Keratinocyte (primary cell): ENCODE results near the gene RAET1G. TPM values are rescaled to one million over a fixed set of nuclear protein-coding genes. Genes with fewer than 3 reads are reported as not detected.
A peak's percentile ranks its signal among the peaks of the same experiment; 100 is the strongest.

Experiments
- DNase-seq: peaks from one replicate; pipeline ENCODE4 v3.0.0-alpha.2; 2011; ENCODE audit warnings: low read depth, missing footprints, low spot score
- FAIRE-seq: peaks from 2 replicates; lab custom pipeline; 2011; peaks lifted over from hg19 to GRCh38; lab: Jason Lieb, UNC
- H2AFZ ChIP-seq: 2 replicates; pipeline ENCODE4 v1.6.0; 2012; ENCODE audit warnings: low read length, control low read depth, inconsistent platforms; ENCODE audit not compliant: control insufficient read depth
- H3K27ac ChIP-seq: 2 replicates; pipeline ENCODE4 v1.5.1; 2011; ENCODE audit warnings: low read length; ENCODE audit not compliant: control insufficient read depth, insufficient read depth
- H3K27me3 ChIP-seq: 3 replicates; pipeline ENCODE4 v1.6.0; 2011; ENCODE audit warnings: low read length; ENCODE audit not compliant: control insufficient read depth, insufficient read depth; ENCODE audit errors: extremely low read depth
- H3K36me3 ChIP-seq, 2 experiments: 2 replicates in 1 of 2; 3 replicates in 1 of 2; pipeline ENCODE4 v1.5.1; 2011; ENCODE audit warnings: low read length in 2 of 2, mild to moderate bottlenecking in 1 of 2; ENCODE audit not compliant: control insufficient read depth in 2 of 2, insufficient read depth in 2 of 2; ENCODE audit errors: extremely low read depth in 1 of 2
- H3K4me1 ChIP-seq: 3 replicates; pipeline ENCODE4 v1.5.1; 2011; ENCODE audit warnings: low read length; ENCODE audit not compliant: control insufficient read depth, insufficient read depth; ENCODE audit errors: extremely low read depth
- H3K4me2 ChIP-seq: 3 replicates; pipeline ENCODE4 v1.6.0; 2011; ENCODE audit warnings: low read depth, low read length; ENCODE audit not compliant: control insufficient read depth, insufficient read depth; ENCODE audit errors: extremely low read depth
- H3K4me3 ChIP-seq, 3 experiments: fragments of 200-600 bp in 1 of 3; sonication (generic) in 1 of 3; 2 replicates in 2 of 3; 3 replicates in 1 of 3; pipeline ENCODE4 v1.5.1; 2011 to 2016; ENCODE audit warnings: low read length in 3 of 3, mild to moderate bottlenecking in 3 of 3, control low read depth in 2 of 3, inconsistent platforms in 1 of 3, low read depth in 1 of 3, mixed read lengths in 1 of 3, mixed run types in 1 of 3, moderate library complexity in 1 of 3; ENCODE audit not compliant: control insufficient read depth in 2 of 3, insufficient read depth in 2 of 3; ENCODE audit errors: extremely low read depth in 1 of 3
- H3K79me2 ChIP-seq: 2 replicates; pipeline ENCODE4 v1.6.0; 2012; ENCODE audit warnings: low read length; ENCODE audit not compliant: control insufficient read depth, insufficient read depth
- H3K9ac ChIP-seq: 3 replicates; pipeline ENCODE4 v1.6.0; 2011; ENCODE audit warnings: low read length; ENCODE audit not compliant: control insufficient read depth, insufficient read depth; ENCODE audit errors: extremely low read depth
- H3K9me1 ChIP-seq: 3 replicates; pipeline ENCODE4 v1.6.0; 2011; ENCODE audit warnings: low read length; ENCODE audit not compliant: control insufficient read depth, insufficient read depth; ENCODE audit errors: extremely low read depth
- H3K9me3 ChIP-seq: 2 replicates; pipeline ENCODE4 v1.5.1; 2012; ENCODE audit warnings: low read depth, low read length; ENCODE audit not compliant: control insufficient read depth
- H4K20me1 ChIP-seq: 3 replicates; pipeline ENCODE4 v1.6.0; 2011; ENCODE audit warnings: low read length; ENCODE audit not compliant: control insufficient read depth, insufficient read depth; ENCODE audit errors: extremely low read depth
- CTCF ChIP-seq, 3 experiments: IDR thresholded peaks in 1 of 3; conservative IDR thresholded peaks in 1 of 3; optimal IDR thresholded peaks in 1 of 3; 2 replicates in 2 of 3; 3 replicates in 1 of 3; pipeline versions ENCODE3 to v1.5.1; 2011; ENCODE audit warnings: low read length in 3 of 3, mild to moderate bottlenecking in 3 of 3, moderate library complexity in 2 of 3, control low read depth in 1 of 3, inconsistent platforms in 1 of 3; ENCODE audit not compliant: insufficient read depth in 2 of 3; ENCODE audit errors: extremely low read depth in 1 of 3
- EZH2 ChIP-seq: IDR thresholded peaks from one replicate; pipeline ENCODE4 v1.6.1; 2012; ENCODE audit warnings: inconsistent platforms, mild to moderate bottlenecking, low read length, moderate library complexity
- dilution Hi-C: fragments of 300-500 bp; cut with MboI; formaldehyde crosslinking; loops from one replicate; pipeline ENCODE4 v1.7.0; 2020; ENCODE audit warnings: low sequenced_read_pairs; ENCODE audit not compliant: extremely low pct_ligation_motif_present
- polyA plus RNA-seq, 5 experiments: library from polyadenylated mRNA; depleted of rRNA in 3 of 5; stranded (reverse) in 3 of 5; stranded (forward) in 1 of 5; unstranded in 1 of 5; fragments of >200 nt; gene quantifications; 1 replicate in 1 of 5; 2 replicates in 3 of 5; 3 replicates in 1 of 5; pipeline versions ENCODE4 v1.2.1 to v1.2.3, GENCODE V29; 2011 to 2012; ENCODE audit warnings: missing spikeins in 2 of 5, low read depth in 1 of 5, low replicate concordance in 1 of 5

RAET1G gene
- polyA plus RNA-seq, 1 donor (not counting 4 experiments of a cell fraction or from before 2014, with no cell fraction given) = 16.4 TPM

- H3K9ac ChIP-seq = peak overlapping the region; percentile 65
- H3K4me3 ChIP-seq = peak overlapping the region; percentile 3 to 61 (median 23)
- peak overlapping the region; percentile 22 for H3K27ac ChIP-seq
- H3K9me1 ChIP-seq = no peaks in the 10 kb centered on the region
- H3K36me3 ChIP-seq = no peaks in the 10 kb centered on the region
- H3K4me2 ChIP-seq = peak overlapping the region; percentile 81
- no peaks in the 10 kb centered on the region for H4K20me1 ChIP-seq
- no peaks in the 10 kb centered on the region for H3K79me2 ChIP-seq
- DNase-seq (no peak), FAIRE-seq (peak; percentile 56)
- H2AFZ ChIP-seq = peak overlapping the region; percentile 78
- peaks cover 10% of the 10 kb centered on the region for H3K27me3 ChIP-seq
- peak; percentile 80 to 94 (median 91) for TF ChIP-seq CTCF (optimal IDR thresholded peaks at IDR 0.05 in 1 of 3, IDR thresholded peaks at IDR 0.05 in 1 of 3, conservative IDR thresholded peaks at IDR 0.05 in 1 of 3; ENCODE audit: extremely low read depth in 1 of 3, insufficient read depth in 2 of 3, low read length in 3 of 3)
- no peak for TF ChIP-seq EZH2
- H3K9me3 ChIP-seq = no peaks in the 10 kb centered on the region
- dilution Hi-C loops = no loop called here
- peaks cover 18% of the 10 kb centered on the region for H3K4me1 ChIP-seq
Observed at GRCh38 chr6:149925974-149926777, 3.3 kb upstream of the RAET1G start.

- Histone ChIP-seq H4K20me1 (no peaks in the 10 kb centered on the region), H3K4me2 (peak overlapping the region; percentile 81), H2AFZ (peak overlapping the region; percentile 78), H3K27ac (no peak overlapping the region), H3K4me1 (peaks cover 18% of the 10 kb centered on the region), H3K27me3 (peaks cover 10% of the 10 kb centered on the region), H3K36me3 (no peaks in the 10 kb centered on the region), H3K79me2 (no peaks in the 10 kb centered on the region), H3K9me3 (no peaks in the 10 kb centered on the region), H3K9me1 (no peaks in the 10 kb centered on the region), H3K9ac (peak overlapping the region; percentile 65), H3K4me3 (peak overlapping the region; percentile 3 to 61 (median 23))
- no peak for DNase-seq
- dilution Hi-C loops = no loop called here
- FAIRE-seq = no peak
- TF ChIP-seq CTCF (optimal IDR thresholded peaks at IDR 0.05 in 1 of 3, IDR thresholded peaks at IDR 0.05 in 1 of 3, conservative IDR thresholded peaks at IDR 0.05 in 1 of 3; ENCODE audit: extremely low read depth in 1 of 3, insufficient read depth in 2 of 3, low read length in 3 of 3) = no peak
- no peak for TF ChIP-seq EZH2
Observed at GRCh38 chr6:149925253-149925973, 2.5 kb upstream of the RAET1G start.
